Measurements from ENCODE around the gene EIF4H. TPM values are rescaled to one million over a fixed set of nuclear protein-coding genes. Genes with fewer than 3 reads are reported as not detected.

The EIF4H gene
- total RNA-seq, 1 experiment from 2014 or later: 365 TPM

DNA sequence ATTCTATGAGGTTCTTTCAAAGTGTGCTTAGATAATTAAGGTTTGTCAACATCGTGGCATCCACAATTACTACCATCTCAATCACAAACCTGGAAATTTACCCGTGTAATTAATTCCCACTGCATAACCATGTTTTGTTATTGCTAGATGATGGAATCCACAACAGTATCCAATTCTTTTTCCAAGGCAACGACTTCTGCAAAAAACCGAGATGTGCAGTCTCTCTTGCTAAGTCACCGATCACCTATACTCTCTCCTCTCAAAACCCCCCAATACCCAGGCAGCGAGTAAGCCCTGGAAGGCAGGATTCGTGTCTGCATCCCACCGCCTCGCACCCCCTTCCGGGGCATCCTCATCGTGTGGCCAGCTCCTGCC is 678 bp upstream of the EIF4H start:
- ChIA-PET CTCF (interaction anchor here (0.7 to 1.1 kb wide), 2 partner anchors 102 to 108 kb away, joined by 3 read pairs; no protein-coding TSS in a partner anchor), POLR2A (interaction anchor here (0.6 to 3.2 kb wide), 21 partner anchors 10 to 658 kb away, joined by 3 to 27 read pairs (median 4); partner anchors contain the start of gene LIMK1)
- no peak for DNase-seq (ENCODE audit: unreplicated experiment)
- Mint-ChIP-seq H3K9me3 (ENCODE audit: unreplicated experiment) (no peaks in the 10 kb centered on the region), H3K4me3 (ENCODE audit: unreplicated experiment) (peak overlapping the region; percentile 87), H3K4me1 (ENCODE audit: insufficient read depth, unreplicated experiment) (peaks cover 23% of the 10 kb centered on the region), H3K36me3 (ENCODE audit: insufficient read depth, unreplicated experiment) (peaks cover 9% of the 10 kb centered on the region), H3K27ac (ENCODE audit: low read depth, unreplicated experiment) (peak overlapping the region; percentile 92), H3K27me3 (ENCODE audit: insufficient read depth, unreplicated experiment) (no peaks in the 10 kb centered on the region)
- TSS peak; percentile 62 for BruUV-seq (replicated peaks)
- intact Hi-C loops (cut with micrococcal nuclease): loop anchor here (5.0 kb wide), 1 partner anchor 91 kb away; the partner anchor contains the start of gene LIMK1
- no peak for TF ChIP-seq CTCF (IDR thresholded peaks at IDR 0.05; ENCODE audit: unreplicated experiment)

GRCh38 chr7:74174606-74175082 is 488 bp downstream of the EIF4H start:
- no peaks in the 10 kb centered on the region for H3K9me3 Mint-ChIP-seq (ENCODE audit: unreplicated experiment)
- ChIA-PET POLR2A (interaction anchor here (0.6 to 3.2 kb wide), 30 partner anchors 9 to 616 kb away, joined by 3 to 27 read pairs (median 4); partner anchors contain the start of genes CLIP2 and LIMK1), CTCF (interaction anchor here (0.8 to 2.0 kb wide), 8 partner anchors 9 to 352 kb away, joined by 3 to 19 read pairs (median 6); no protein-coding TSS in a partner anchor)
- no peak for TF ChIP-seq CTCF (IDR thresholded peaks at IDR 0.05; ENCODE audit: unreplicated experiment)
- no peaks in the 10 kb centered on the region for H3K27me3 Mint-ChIP-seq (ENCODE audit: insufficient read depth, unreplicated experiment)
- H3K4me3 Mint-ChIP-seq (ENCODE audit: unreplicated experiment): peak overlapping the region; percentile 87
- DNase-seq (ENCODE audit: unreplicated experiment): peak; percentile 55
- peak overlapping the region; percentile 92 for H3K27ac Mint-ChIP-seq (ENCODE audit: low read depth, unreplicated experiment)
- peaks cover 20% of the 10 kb centered on the region for H3K36me3 Mint-ChIP-seq (ENCODE audit: insufficient read depth, unreplicated experiment)
- H3K4me1 Mint-ChIP-seq (ENCODE audit: insufficient read depth, unreplicated experiment): peaks cover 29% of the 10 kb centered on the region
- no TSS peak for BruUV-seq (replicated peaks)
- intact Hi-C loops (cut with micrococcal nuclease): loop anchor here (2.0 to 5.0 kb wide), 2 partner anchors 92 to 106 kb away; partner anchors contain the start of gene LIMK1

GRCh38 chr7:74175340-74175739 is 1.2 kb downstream of the EIF4H start:
- no peak for TF ChIP-seq CTCF (IDR thresholded peaks at IDR 0.05; ENCODE audit: unreplicated experiment)
- intact Hi-C loops (cut with micrococcal nuclease): loop anchor here (2.0 kb wide), 1 partner anchor 107 kb away; no protein-coding TSS in a partner anchor
- BruUV-seq (replicated peaks): TSS peak; percentile 42
- no peaks in the 10 kb centered on the region for H3K9me3 Mint-ChIP-seq (ENCODE audit: unreplicated experiment)
- peaks cover 30% of the 10 kb centered on the region for H3K4me1 Mint-ChIP-seq (ENCODE audit: insufficient read depth, unreplicated experiment)
- POLR2A ChIA-PET: interaction anchor here (0.6 to 3.2 kb wide), 27 partner anchors 8 to 492 kb away, joined by 3 to 27 read pairs (median 4); partner anchors contain the start of genes BUD23, CLIP2 and LIMK1
- H3K27me3 Mint-ChIP-seq (ENCODE audit: insufficient read depth, unreplicated experiment): no peaks in the 10 kb centered on the region
- peak overlapping the region; percentile 92 for H3K27ac Mint-ChIP-seq (ENCODE audit: low read depth, unreplicated experiment)
- CTCF ChIA-PET: interaction anchor here (0.5 to 2.0 kb wide), 10 partner anchors 8 to 353 kb away, joined by 3 to 19 read pairs (median 5); no protein-coding TSS in a partner anchor
- peak overlapping the region; percentile 87 for H3K4me3 Mint-ChIP-seq (ENCODE audit: unreplicated experiment)
- H3K36me3 Mint-ChIP-seq (ENCODE audit: insufficient read depth, unreplicated experiment): peaks cover 23% of the 10 kb centered on the region
- no peak for DNase-seq (ENCODE audit: unreplicated experiment)

GRCh38 chr7:74176555-74176954 is 2.4 kb downstream of the EIF4H start:
- no peak for TF ChIP-seq CTCF (IDR thresholded peaks at IDR 0.05; ENCODE audit: unreplicated experiment)
- no TSS peak for BruUV-seq (replicated peaks)
- Mint-ChIP-seq H3K9me3 (ENCODE audit: unreplicated experiment) (no peaks in the 10 kb centered on the region), H3K27me3 (ENCODE audit: insufficient read depth, unreplicated experiment) (no peaks in the 10 kb centered on the region), H3K4me1 (ENCODE audit: insufficient read depth, unreplicated experiment) (peaks cover 39% of the 10 kb centered on the region), H3K36me3 (ENCODE audit: insufficient read depth, unreplicated experiment) (peaks cover 34% of the 10 kb centered on the region), H3K4me3 (ENCODE audit: unreplicated experiment) (peak overlapping the region; percentile 87), H3K27ac (ENCODE audit: low read depth, unreplicated experiment) (no peak overlapping the region)
- ChIA-PET POLR2A (interaction anchor here (0.7 to 1.3 kb wide), 4 partner anchors 13 to 403 kb away, joined by 3 to 4 read pairs (median 4); no protein-coding TSS in a partner anchor), CTCF (interaction anchor here (0.6 kb wide), 2 partner anchors 109 to 224 kb away, joined by 3 to 9 read pairs; no protein-coding TSS in a partner anchor)
- DNase-seq (ENCODE audit: unreplicated experiment): no peak
- intact Hi-C loops (cut with micrococcal nuclease): no loop called here
